K562 (cell line): Measurements from ENCODE around the gene RSPH9. TPM values are rescaled to one million over a fixed set of nuclear protein-coding genes. Genes with fewer than 3 reads are reported as not detected.

ENCODE experiments used
- CXXC5 ChIP-seq: fragments of 250-450 bp; sonication (Bioruptor Pico); IDR thresholded peaks from 2 replicates; pipeline ENCODE4 v1.8.0; 2022; ENCODE audit warnings: inconsistent platforms, mild to moderate bottlenecking, moderate library complexity
- KDM1A ChIP-seq, 2 experiments: fragments of 450-650 bp; IDR thresholded peaks; 2 replicates each; pipeline ENCODE4 v1.6.1; 2016; ENCODE audit warnings: mild to moderate bottlenecking in 2 of 2
- KDM5B ChIP-seq: fragments of 200-600 bp; sonication (generic); IDR thresholded peaks from 2 replicates; pipeline ENCODE4 v1.6.1; 2012; ENCODE audit warnings: low read depth, mild to moderate bottlenecking, moderate library complexity, low read length, control low read depth, inconsistent platforms; ENCODE audit not compliant: insufficient replicate concordance
- KLF16 ChIP-seq: IDR thresholded peaks from 2 replicates; pipeline ENCODE4 v1.6.1; 2016; ENCODE audit warnings: antibody characterized with exemption
- L3MBTL2 ChIP-seq: fragments of 450-650 bp; IDR thresholded peaks from 2 replicates; pipeline ENCODE4 v1.6.1; 2016; ENCODE audit warnings: mild to moderate bottlenecking, moderate library complexity
- RAD21 ChIP-seq, 2 experiments: fragments of 250-450 bp in 1 of 2; fragments of 450-650 bp in 1 of 2; sonication (Bioruptor Pico) in 1 of 2; formaldehyde crosslinking in 1 of 2; IDR thresholded peaks in 1 of 2; conservative IDR thresholded peaks in 1 of 2; 2 replicates each; pipeline versions ENCODE4 v1.4.0 to v1.8.0; 2020 to 2022; ENCODE audit warnings: mild to moderate bottlenecking in 2 of 2, moderate library complexity in 1 of 2
- SMAD4 ChIP-seq: fragments of 250-450 bp; sonication (Bioruptor Pico); conservative IDR thresholded peaks from 2 replicates; pipeline ENCODE4 v1.8.0; 2021; ENCODE audit warnings: inconsistent platforms, mild to moderate bottlenecking, moderate library complexity
- TRIM25 ChIP-seq: fragments of 450-650 bp; IDR thresholded peaks from 2 replicates; pipeline ENCODE4 v1.7.0; 2016; ENCODE audit warnings: borderline replicate concordance
- U2AF1 ChIP-seq: fragments of 200-400 bp; formaldehyde crosslinking; optimal IDR thresholded peaks from 2 replicates; pipeline ENCODE3; 2017; ENCODE audit warnings: mild to moderate bottlenecking, low read depth, low read length, moderate library complexity
- XRCC4 ChIP-seq: IDR thresholded peaks from one replicate; pipeline ENCODE4 v1.6.1; 2011; ENCODE audit not compliant: insufficient read depth, insufficient read length; ENCODE audit errors: extremely low read depth
- ZFP1 ChIP-seq: fragments of 450-650 bp; formaldehyde crosslinking; IDR thresholded peaks from 2 replicates; pipeline ENCODE4 v1.4.0; 2020; ENCODE audit warnings: mild to moderate bottlenecking, mixed read lengths
- ZNF174 ChIP-seq: fragments of 250-450 bp; sonication (Bioruptor Pico); IDR thresholded peaks from 2 replicates; pipeline ENCODE4 v1.4.0; 2020; ENCODE audit warnings: mild to moderate bottlenecking
- ZNF263 ChIP-seq: sonication (generic); formaldehyde crosslinking; IDR thresholded peaks from 2 replicates; pipeline ENCODE4 v1.8.0; 2022; ENCODE audit warnings: mild to moderate bottlenecking, missing genetic modification reagents, borderline replicate concordance
- ZNF407 ChIP-seq: fragments of 450-650 bp; IDR thresholded peaks from 2 replicates; pipeline ENCODE4 v1.6.1; 2016; ENCODE audit warnings: low read depth
- ZNF445 ChIP-seq: fragments of 250-450 bp; sonication (Bioruptor Pico); IDR thresholded peaks from 2 replicates; pipeline ENCODE4 v1.4.0; 2020; ENCODE audit warnings: low read depth, mild to moderate bottlenecking, moderate library complexity
- polyA plus RNA-seq, 8 experiments: library from polyadenylated mRNA; depleted of rRNA in 4 of 8; stranded (reverse) in 5 of 8; unstranded in 3 of 8; fragments of >200 nt; fragmentation: Nextera tagmentation in 2 of 8; fragmentation: Illumina TruSeq in 1 of 8; extraction: Ambion mirVana in 2 of 8; extraction: Trizol in 1 of 8; gene quantifications; 2 replicates each; pipeline versions ENCODE4 v1.2.1 to v1.2.3, GENCODE V29; 2011 to 2014; ENCODE audit warnings: inconsistent platforms in 1 of 8, missing spikeins in 1 of 8
- total RNA-seq, 7 experiments: library from RNA; depleted of rRNA in 6 of 7; stranded (reverse); fragments of >200 nt in 6 of 7; fragmentation: Illumina TruSeq in 2 of 7; extraction: Trizol in 2 of 7; gene quantifications; 2 replicates each; pipeline versions ENCODE4 v1.2.1 to v1.2.3, GENCODE V29; 2011 to 2021; ENCODE audit warnings: low replicate concordance in 1 of 7
- TF ChIP-seq, protein P1 (sequence below): sonication (generic); formaldehyde crosslinking; IDR thresholded peaks from 2 replicates; pipeline ENCODE4 v1.8.0; 2022; ENCODE audit warnings: mild to moderate bottlenecking, missing genetic modification reagents

Gene RSPH9
- total and polyA plus RNA-seq, 9 of the 15 experiments (the other 6 are each of a cell fraction or from before 2014, with no cell fraction given) = 0.05 to 0.60 (median 0.39) TPM; not detected in 6

DNA sequence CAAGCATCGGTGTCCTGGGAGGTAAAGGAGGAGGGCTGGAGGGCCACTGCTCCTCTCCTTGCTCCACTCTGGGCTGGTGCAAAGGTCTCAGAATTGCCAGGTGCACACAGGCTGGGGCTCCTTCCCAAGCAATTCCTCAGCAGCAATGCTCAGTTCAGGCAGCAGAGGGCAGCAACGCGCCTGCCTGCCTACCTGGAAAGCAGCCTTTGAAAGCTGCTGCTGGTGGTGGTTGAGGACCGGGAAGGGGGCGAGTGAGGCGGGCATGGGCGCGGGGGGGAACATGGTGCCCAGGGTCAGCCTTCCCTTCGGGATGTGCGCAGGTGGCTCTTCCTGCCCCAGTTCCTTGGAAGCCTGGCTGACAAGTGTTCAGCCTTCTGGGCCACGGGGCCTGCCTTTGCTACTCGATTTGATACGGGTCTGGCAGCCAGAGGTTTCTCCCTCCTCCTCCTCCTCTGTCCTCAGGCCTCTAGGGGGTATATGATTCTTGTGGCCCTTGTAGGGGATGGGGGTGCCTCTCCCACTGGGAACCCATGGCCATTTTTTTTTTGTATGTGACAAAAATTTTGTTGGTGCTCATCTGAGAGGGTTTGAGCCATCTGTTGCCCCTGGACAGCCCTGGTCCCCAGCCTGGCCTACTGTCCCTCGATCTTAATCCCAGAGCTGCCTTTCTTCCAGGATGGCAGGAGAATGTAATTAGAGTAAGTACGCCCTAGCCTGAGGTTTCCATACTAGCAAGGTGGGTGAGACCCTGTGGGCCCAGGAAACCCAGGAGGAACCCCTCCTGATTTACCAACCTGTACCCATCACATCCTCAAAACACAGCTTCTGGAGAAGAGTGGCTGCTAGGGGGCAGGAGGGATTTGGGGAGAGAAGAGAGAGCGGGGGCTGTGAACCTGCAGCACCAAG lies 22.7 kb downstream of the RSPH9 start (continued):
- TF ChIP-seq, protein P1, sequence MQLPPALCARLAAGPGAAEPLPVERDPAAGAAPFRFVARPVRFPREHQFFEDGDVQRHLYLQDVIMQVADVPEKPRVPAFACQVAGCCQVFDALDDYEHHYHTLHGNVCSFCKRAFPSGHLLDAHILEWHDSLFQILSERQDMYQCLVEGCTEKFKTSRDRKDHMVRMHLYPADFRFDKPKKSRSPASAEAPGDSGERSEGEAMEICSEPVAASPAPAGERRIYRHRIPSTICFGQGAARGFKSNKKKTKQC (CRISPR knock-in tag) = no peak
- TF ChIP-seq U2AF1 (no peak), ZNF445 (CRISPR knock-in tag) (no peak), XRCC4 (no peak), ZNF263 (CRISPR knock-in tag) (peak; percentile 56; the same call in 1 of the 2 replicates), ZFP1 (CRISPR knock-in tag) (0 out of 2 replicates have a peak, but pooled peaks have one; percentile 27), RAD21 (CRISPR knock-in tag; conservative IDR thresholded peaks at IDR 0.05 in 1 of 2, IDR thresholded peaks at IDR 0.05 in 1 of 2) (peak; percentile 92 to 96), ZNF407 (no peak), KDM1A (IDR thresholded peaks at IDR 0.05) (no peak), KDM5B (no peak), ZNF174 (CRISPR knock-in tag) (no peak), L3MBTL2 (peak; percentile 33), SMAD4 (CRISPR knock-in tag) (0 out of 2 replicates have a peak, but pooled peaks have one; percentile 30), CXXC5 (CRISPR knock-in tag) (peak; percentile 39; the same call in 1 of the 2 replicates), TRIM25 (no peak), KLF16 (no peak; the same call in 1 of the 2 replicates)
